Lung (tissue), 12 donors: ENCODE data around the gene MRPL51. TPM values are rescaled to one million over a fixed set of nuclear protein-coding genes. Genes with fewer than 3 reads are reported as not detected.
"Not testable (repeated sequence)": the region's sequence is repeated elsewhere in the genome, so short reads cannot be mapped to it uniquely, and the experiment has no call there.

ENCODE experiments used
- ATAC-seq: fragments of 200-7000 bp; cut with Tn5 transposase; one replicate; pipeline ENCODE4 v1.9.1; 2020; ENCODE audit warnings: moderate number of reproducible peaks; ENCODE audit not compliant: insufficient read depth, low FRiP score
- DNase-seq, 3 donors: peaks; one replicate each; pipeline ENCODE4 v3.0.0-alpha.2; 2013 to 2017
- H3K27ac ChIP-seq, 2 donors: one replicate each; pipeline ENCODE4 v1.5.1; 2013; ENCODE audit warnings: mild to moderate bottlenecking in 2 of 2, moderate library complexity in 2 of 2, control low read depth in 1 of 2, inconsistent platforms in 1 of 2, low read depth in 1 of 2, low read length in 1 of 2
- H3K27me3 ChIP-seq, 3 donors: one replicate each; pipeline ENCODE4 v1.5.1; 2013; ENCODE audit warnings: low read length in 2 of 3; ENCODE audit not compliant: control insufficient read depth in 3 of 3, insufficient read depth in 3 of 3
- H3K36me3 ChIP-seq, 4 donors: one replicate each; pipeline ENCODE4 v1.5.1; 2013; ENCODE audit warnings: low read length in 4 of 4, mild to moderate bottlenecking in 1 of 4, moderate library complexity in 1 of 4; ENCODE audit not compliant: control insufficient read depth in 4 of 4, insufficient read depth in 4 of 4
- H3K4me1 ChIP-seq, 5 donors: one replicate each; pipeline ENCODE4 v1.5.1; 2013; ENCODE audit warnings: low read length in 5 of 5, mild to moderate bottlenecking in 2 of 5, moderate library complexity in 1 of 5; ENCODE audit not compliant: control insufficient read depth in 5 of 5, insufficient read depth in 5 of 5
- H3K4me3 ChIP-seq: one replicate; pipeline ENCODE4 v1.5.1; 2013; ENCODE audit warnings: mild to moderate bottlenecking, control low read depth, moderate library complexity
- H3K9ac ChIP-seq, 2 donors: one replicate each; pipeline ENCODE4 v1.5.1; 2013; ENCODE audit warnings: low read length in 2 of 2, control low read depth in 1 of 2; ENCODE audit not compliant: insufficient read depth in 1 of 2
- H3K9me3 ChIP-seq, 4 donors: one replicate each; pipeline ENCODE4 v1.5.1; 2013; ENCODE audit warnings: low read length in 3 of 4, mild to moderate bottlenecking in 1 of 4, moderate library complexity in 1 of 4; ENCODE audit not compliant: control insufficient read depth in 4 of 4, insufficient read depth in 3 of 4
- CTCF ChIP-seq: IDR thresholded peaks from 2 replicates; pipeline ENCODE4 v1.5.1; 2012; ENCODE audit warnings: mild to moderate bottlenecking; ENCODE audit errors: control extremely low read depth, extremely low read depth
- WGBS, 2 donors: extraction: QIAGEN DNeasy Blood & Tissue Kit; methylation state at CpG; one replicate each; pipeline ENCODE4 v1.1.7; 2013; 5-methylcytosine and 5-hydroxymethylcytosine counted together
- polyA plus RNA-seq, 2 donors: library from polyadenylated mRNA; stranded (reverse); fragments of 200-250 nt; gene quantifications; one replicate each; pipeline ENCODE4 v1.2.1, GENCODE V29; 2013
- total RNA-seq, 2 donors: library from RNA; depleted of rRNA in 1 of 2; stranded (reverse); fragments of >200 nt in 1 of 2; gene quantifications; one replicate each; pipeline ENCODE4 v1.2.1, GENCODE V29; 2014 to 2021
- donor health status: control.
- donor health status: control.
- donor health status: Bipolar disorder and iron deficiency.
- donor health status: healthy.
- donor health status: DM: yes; HTN: yes; CAD: no.

Gene MRPL51
- total and polyA plus RNA-seq, 4 donors: 34.5 to 123 (median 91.7) TPM

DNA sequence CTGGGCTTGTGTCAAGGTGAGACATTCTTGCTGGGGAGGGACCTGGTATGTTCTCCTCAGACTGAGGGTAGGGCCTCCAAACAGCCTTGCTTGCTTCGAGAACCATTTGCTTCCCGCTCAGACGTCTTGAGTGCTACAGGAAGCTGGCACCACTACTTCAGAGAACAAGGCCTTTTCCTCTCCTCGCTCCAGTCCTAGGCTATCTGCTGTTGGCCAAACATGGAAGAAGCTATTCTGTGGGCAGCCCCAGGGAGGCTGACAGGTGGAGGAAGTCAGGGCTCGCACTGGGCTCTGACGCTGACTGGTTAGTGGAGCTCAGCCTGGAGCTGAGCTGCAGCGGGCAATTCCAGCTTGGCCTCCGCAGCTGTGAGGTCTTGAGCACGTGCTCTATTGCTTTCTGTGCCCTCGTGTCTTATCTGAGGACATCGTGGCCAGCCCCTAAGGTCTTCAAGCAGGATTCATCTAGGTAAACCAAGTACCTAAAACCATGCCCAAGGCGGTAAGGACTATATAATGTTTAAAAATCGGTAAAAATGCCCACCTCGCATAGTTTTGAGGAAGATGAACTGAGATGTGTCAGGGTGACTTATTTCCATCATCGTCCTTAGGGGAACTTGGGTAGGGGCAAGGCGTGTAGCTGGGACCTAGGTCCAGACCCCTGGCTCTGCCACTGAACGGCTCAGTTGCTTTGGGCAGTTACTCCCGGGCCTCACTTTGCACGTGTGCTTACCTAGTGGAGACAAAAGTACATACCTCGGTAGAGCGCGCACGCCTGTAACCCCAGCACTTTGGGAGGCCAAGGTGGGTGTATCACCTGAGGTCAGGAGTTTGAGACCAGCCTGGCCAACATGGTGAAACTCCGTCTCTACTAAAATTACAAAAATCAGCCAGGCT lies 45.6 kb upstream of the MRPL51 start:
- 65 to 69% methylated on average over 24 of the region's 24 CpGs for WGBS, 2 donors
- Histone ChIP-seq H3K36me3 (peaks cover 0 to 35% (median 19%) of the 10 kb centered on the region in 4 donors), H3K27ac (peak overlapping the region in 1 of 2 donors; percentile 37), H3K4me3 (no peak overlapping the region), H3K4me1 (peaks cover 0 to 40% (median 12%) of the 10 kb centered on the region in 5 donors), H3K27me3 (no peaks in the 10 kb centered on the region), H3K9me3 (no peaks in the 10 kb centered on the region), H3K9ac (no peak overlapping the region)
- ATAC-seq (no peak), DNase-seq (peak in 1 of 3 donors; percentile 4)
- no peak for TF ChIP-seq CTCF

DNA sequence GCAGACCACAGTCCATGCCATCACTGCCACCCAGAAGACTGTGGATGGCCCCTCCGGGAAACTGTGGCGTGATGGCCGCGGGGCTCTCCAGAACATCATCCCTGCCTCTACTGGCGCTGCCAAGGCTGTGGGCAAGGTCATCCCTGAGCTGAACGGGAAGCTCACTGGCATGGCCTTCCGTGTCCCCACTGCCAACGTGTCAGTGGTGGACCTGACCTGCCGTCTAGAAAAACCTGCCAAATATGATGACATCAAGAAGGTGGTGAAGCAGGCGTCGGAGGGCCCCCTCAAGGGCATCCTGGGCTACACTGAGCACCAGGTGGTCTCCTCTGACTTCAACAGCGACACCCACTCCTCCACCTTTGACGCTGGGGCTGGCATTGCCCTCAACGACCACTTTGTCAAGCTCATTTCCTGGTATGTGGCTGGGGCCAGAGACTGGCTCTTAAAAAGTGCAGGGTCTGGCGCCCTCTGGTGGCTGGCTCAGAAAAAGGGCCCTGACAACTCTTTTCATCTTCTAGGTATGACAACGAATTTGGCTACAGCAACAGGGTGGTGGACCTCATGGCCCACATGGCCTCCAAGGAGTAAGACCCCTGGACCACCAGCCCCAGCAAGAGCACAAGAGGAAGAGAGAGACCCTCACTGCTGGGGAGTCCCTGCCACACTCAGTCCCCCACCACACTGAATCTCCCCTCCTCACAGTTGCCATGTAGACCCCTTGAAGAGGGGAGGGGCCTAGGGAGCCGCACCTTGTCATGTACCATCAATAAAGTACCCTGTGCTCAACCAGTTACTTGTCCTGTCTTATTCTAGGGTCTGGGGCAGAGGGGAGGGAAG lies 44.7 kb upstream of the MRPL51 start:
- peaks cover 0 to 35% (median 19%) of the 10 kb centered on the region in 4 donors for H3K36me3 ChIP-seq
- WGBS, 2 donors: 30 to 35% methylated on average over 17 of the region's 17 CpGs
- not testable (repeated sequence) for H3K9ac ChIP-seq, H3K4me3 ChIP-seq, H3K9me3 ChIP-seq, H3K27me3 ChIP-seq, ATAC-seq
- DNase-seq: peak; percentile 80 to 85 (median 82)
- TF ChIP-seq CTCF: peak; percentile 68
- H3K4me1 ChIP-seq: peaks cover 0 to 47% (median 19%) of the 10 kb centered on the region in 5 donors
- peak overlapping the region in 1 of 2 donors; percentile 70 for H3K27ac ChIP-seq

- H3K36me3 ChIP-seq: peaks cover 0 to 35% (median 19%) of the 10 kb centered on the region in 4 donors
- DNase-seq: no peak
- H3K27ac ChIP-seq: peak overlapping the region in 1 of 2 donors; percentile 70
- TF ChIP-seq CTCF: no peak
- H3K4me3 ChIP-seq: no peak overlapping the region
- no peak for ATAC-seq
- no peaks in the 10 kb centered on the region for H3K27me3 ChIP-seq
- peaks cover 0 to 54% (median 27%) of the 10 kb centered on the region in 5 donors for H3K4me1 ChIP-seq
- 68 to 76% methylated on average over 19 of the region's 19 CpGs for WGBS, 2 donors
- no peak overlapping the region for H3K9ac ChIP-seq
- H3K9me3 ChIP-seq: no peaks in the 10 kb centered on the region
Observed at GRCh38 chr12:6536894-6537579, 44.0 kb upstream of the MRPL51 start.
